NB4 (cell line): ENCODE results near the gene POM121C.
"Not testable (repeated sequence)": the region's sequence is repeated elsewhere in the genome, so short reads cannot be mapped to it uniquely, and the experiment has no call there.

Experiments
- CTCF ChIP-seq: IDR thresholded peaks from one replicate; pipeline ENCODE4 v1.5.1; 2012; ENCODE audit warnings: low read depth, low read length
- POLR2A ChIP-seq: IDR thresholded peaks from 2 replicates; pipeline ENCODE4 v1.6.1; 2011; ENCODE audit warnings: mild to moderate bottlenecking; ENCODE audit not compliant: insufficient read length; ENCODE audit errors: extremely low read depth

- not testable (repeated sequence) for TF ChIP-seq CTCF, POLR2A
Measured at GRCh38 chr7:75374144-75374518, 112.0 kb downstream of the POM121C start.
